IMR-90 (cell line): Measurements from ENCODE around the gene TMEM95.

Source experiments
- CEBPB ChIP-seq: IDR thresholded peaks from 2 replicates; pipeline ENCODE4 v1.6.1; 2012; ENCODE audit warnings: low read depth, low read length, improper control_type of control experiment
- CTCF ChIP-seq: conservative IDR thresholded peaks from 2 replicates; pipeline ENCODE4 v1.5.1; 2012; ENCODE audit warnings: mild to moderate bottlenecking, low read depth, low read length, improper control_type of control experiment
- ELK1 ChIP-seq: fragments of 150-350 bp; IDR thresholded peaks from 2 replicates; pipeline ENCODE4 v1.6.1; 2016; ENCODE audit warnings: low read depth, mild to moderate bottlenecking, low read length, moderate library complexity, borderline replicate concordance
- MAZ ChIP-seq: IDR thresholded peaks from 2 replicates; pipeline ENCODE4 v1.6.1; 2012; ENCODE audit warnings: low read depth, mild to moderate bottlenecking, low read length, improper control_type of control experiment, moderate library complexity, borderline replicate concordance
- POLR2A ChIP-seq: IDR thresholded peaks from 2 replicates; pipeline ENCODE4 v1.6.1; 2012; ENCODE audit warnings: mild to moderate bottlenecking, low read depth, low read length
- RAD21 ChIP-seq: IDR thresholded peaks from 2 replicates; pipeline ENCODE4 v1.6.1; 2012; ENCODE audit warnings: low read length, improper control_type of control experiment
- RFX5 ChIP-seq: IDR thresholded peaks from 2 replicates; pipeline ENCODE4 v1.8.0; 2012; ENCODE audit warnings: low read depth, mild to moderate bottlenecking, low read length, moderate library complexity

- TF ChIP-seq CTCF (peak; percentile 22; the same call in 1 of the 2 replicates), POLR2A (peak; percentile 73; the same call in 1 of the 2 replicates), MAZ (peak; percentile 62; the same call in 1 of the 2 replicates), ELK1 (no peak), RFX5 (no peak), RAD21 (no peak), CEBPB (no peak)
Observed at GRCh38 chr17:7394452-7395191, 39.7 kb downstream of the TMEM95 start, which contains the start of gene PLSCR3.
